Metanephros (tissue), 2 donors: ENCODE data around the gene ALDH2. TPM values are rescaled to one million over a fixed set of nuclear protein-coding genes. Genes with fewer than 3 reads are reported as not detected.

Source experiments
- small RNA-seq: library from RNA; depleted of rRNA; stranded (forward); fragments of <200 nt; gene quantifications from one replicate; pipeline ENCODE3, GENCODE V24; 2014; ENCODE audit warnings: low replicate concordance
- total RNA-seq: library from RNA; depleted of rRNA; stranded (reverse); fragments of >200 nt; gene quantifications from one replicate; pipeline ENCODE4 v1.2.3, GENCODE V29; 2014

Gene ALDH2
- total RNA-seq, result 56.5 TPM

DNA sequence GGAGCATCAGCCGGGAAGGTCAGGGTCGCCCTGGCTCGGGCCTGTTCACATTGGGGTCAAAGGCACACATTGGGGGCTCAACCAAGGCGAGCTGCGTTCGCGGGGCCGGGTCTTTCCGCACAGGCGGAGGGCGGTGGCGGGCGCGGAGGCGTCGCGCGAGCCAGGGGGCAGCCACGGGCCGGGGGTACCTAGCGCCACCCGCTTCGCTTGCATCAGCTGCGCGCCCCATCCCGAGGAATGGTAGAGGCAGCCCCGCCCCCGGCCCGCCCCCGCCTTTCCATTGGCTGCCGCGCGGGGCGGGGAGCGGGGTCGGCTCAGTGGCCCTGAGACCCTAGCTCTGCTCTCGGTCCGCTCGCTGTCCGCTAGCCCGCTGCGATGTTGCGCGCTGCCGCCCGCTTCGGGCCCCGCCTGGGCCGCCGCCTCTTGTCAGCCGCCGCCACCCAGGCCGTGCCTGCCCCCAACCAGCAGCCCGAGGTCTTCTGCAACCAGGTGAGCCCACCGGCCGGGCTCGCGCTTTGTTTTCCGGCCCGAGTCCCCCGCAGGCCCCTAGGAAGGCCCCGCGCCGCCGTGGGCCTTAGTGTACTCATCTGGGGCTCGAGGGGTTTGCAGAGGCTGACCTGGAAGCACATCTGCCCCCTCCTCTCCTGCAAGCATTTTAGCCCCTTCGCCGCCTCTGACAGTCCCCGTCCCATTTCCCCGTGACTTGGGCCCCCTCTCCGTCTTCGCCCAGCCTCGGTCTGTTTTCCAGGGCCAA is at the start of gene ALDH2:
TSS of gene ALDH2 (plus strand) at position 326 of the 754 bp plus-strand sequence. CDS start at position 376, 50 bp downstream.

DNA sequence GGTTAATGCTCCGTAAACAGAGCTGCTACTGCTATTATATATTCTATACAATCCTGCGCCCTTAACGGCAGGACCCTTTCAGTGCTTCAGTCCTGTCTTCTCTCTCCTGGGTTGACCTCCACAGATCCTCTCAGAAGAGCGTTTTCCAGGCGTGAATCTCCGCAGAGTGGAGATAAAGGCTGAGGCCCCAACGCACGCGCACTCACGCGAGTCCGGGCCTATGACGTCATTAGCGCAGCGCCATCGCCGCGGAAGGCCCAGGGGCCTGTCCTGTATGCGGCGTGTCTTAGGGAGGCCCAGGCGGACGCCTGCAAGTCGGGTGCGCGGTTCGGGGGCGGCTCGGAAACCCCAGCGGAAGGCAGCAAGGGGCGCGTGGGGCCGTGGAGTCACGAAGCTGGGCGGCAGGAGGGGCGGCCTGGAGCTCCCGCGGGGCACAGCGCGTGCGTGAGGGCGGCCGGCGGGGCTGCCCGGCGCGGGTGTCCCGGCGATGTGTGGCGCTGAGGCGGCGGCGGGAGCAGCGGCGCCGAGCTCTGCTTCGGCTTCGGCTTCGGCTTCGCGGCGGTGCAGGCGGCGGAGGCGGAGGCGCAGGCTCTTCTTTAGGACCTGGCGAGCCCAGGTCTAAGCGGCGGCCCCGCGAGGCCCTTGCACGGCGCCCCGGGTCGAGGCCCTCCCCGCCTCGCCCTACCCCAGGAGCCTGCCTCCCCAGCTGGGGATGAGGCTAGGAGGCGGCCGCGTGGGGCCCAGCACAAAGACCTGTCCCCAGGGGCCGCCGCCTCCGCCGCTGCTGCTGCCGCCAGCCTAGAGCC is 75.2 kb downstream of the ALDH2 start, which contains the start of gene MAPKAPK5:
TSS of gene MAPKAPK5 (plus strand) at position 479 of the 806 bp plus-strand sequence. CDS start 506 bp downstream, outside the sequence.

Small RNA genes within 50 kb of the gene (small RNA-seq; reads per million reads assigned to genes)
- gene MIR6761, result 0.09 reads per million

Other genes starting within 250 kb of the ALDH2 start
- gene ATXN2, start 167.6 kb upstream of the ALDH2 start, total RNA-seq, result 55.2 TPM
- gene BRAP, start 81.0 kb upstream of the ALDH2 start, total RNA-seq, result 13.8 TPM
- gene ACAD10, start 80.9 kb upstream of the ALDH2 start, total RNA-seq, result 42.6 TPM
- gene MAPKAPK5, start 75.3 kb downstream of the ALDH2 start, total RNA-seq, result 43.6 TPM
- 48.7 TPM for gene TMEM116, start 246.2 kb downstream of the ALDH2 start, total RNA-seq
- gene ERP29, start 246.5 kb downstream of the ALDH2 start, total RNA-seq, result 84.5 TPM